ENCODE results near the gene ULBP2. TPM values are rescaled to one million over a fixed set of nuclear protein-coding genes. Genes with fewer than 3 reads are reported as not detected.
"Not testable (repeated sequence)": the region's sequence is repeated elsewhere in the genome, so short reads cannot be mapped to it uniquely, and the experiment has no call there.

The ULBP2 gene
- polyA plus RNA-seq, 1 donor: 0.09 TPM

- DNase-seq; H3K9me3 ChIP-seq (ENCODE audit: control insufficient read depth, low read depth, low read length); H3K36me3 ChIP-seq (ENCODE audit: control insufficient read depth, insufficient read depth, low read length); H3K4me3 ChIP-seq (ENCODE audit: low read length); H3K27ac ChIP-seq (ENCODE audit: low read length): not testable (repeated sequence)
- Histone ChIP-seq H3K27me3 (ENCODE audit: control insufficient read depth, insufficient read depth, low read length) (peaks cover 64% of the 10 kb centered on the region), H3K4me1 (ENCODE audit: control insufficient read depth, insufficient read depth, low read length) (peaks cover 16% of the 10 kb centered on the region)
- 100% methylated on average over 2 of the region's 4 CpGs for WGBS (ENCODE audit: insufficient coverage, low lambda C conversion rate)
These were observed 14.8 kb upstream of the ULBP2 start for GRCh38 chr6:149927025-149927424.

- peaks cover 2% of the 10 kb centered on the region for H3K4me1 ChIP-seq (ENCODE audit: control insufficient read depth, insufficient read depth, low read length)
- H3K27me3 ChIP-seq (ENCODE audit: control insufficient read depth, insufficient read depth, low read length): peaks cover 53% of the 10 kb centered on the region
- no peak overlapping the region for H3K4me3 ChIP-seq (ENCODE audit: low read length)
- WGBS (ENCODE audit: insufficient coverage, low lambda C conversion rate): no CpG with 5 or more reads among the region's 3 CpGs
- no peak overlapping the region for H3K27ac ChIP-seq (ENCODE audit: low read length)
- H3K9me3 ChIP-seq (ENCODE audit: control insufficient read depth, low read depth, low read length): no peaks in the 10 kb centered on the region
- H3K36me3 ChIP-seq (ENCODE audit: control insufficient read depth, insufficient read depth, low read length): no peaks in the 10 kb centered on the region
- no peak for DNase-seq
These were observed 12.4 kb upstream of the ULBP2 start for GRCh38 chr6:149929422-149929821.

GRCh38 chr6:149931501-149931900, 10.3 kb upstream of the ULBP2 start:
- no peak overlapping the region for H3K4me3 ChIP-seq (ENCODE audit: low read length)
- no peaks in the 10 kb centered on the region for H3K4me1 ChIP-seq (ENCODE audit: control insufficient read depth, insufficient read depth, low read length)
- peaks cover 56% of the 10 kb centered on the region for H3K27me3 ChIP-seq (ENCODE audit: control insufficient read depth, insufficient read depth, low read length)
- no peaks in the 10 kb centered on the region for H3K36me3 ChIP-seq (ENCODE audit: control insufficient read depth, insufficient read depth, low read length)
- no peak overlapping the region for H3K27ac ChIP-seq (ENCODE audit: low read length)
- no peak for DNase-seq
- WGBS (ENCODE audit: insufficient coverage, low lambda C conversion rate): 73% methylated on average over 2 of the region's 6 CpGs
- H3K9me3 ChIP-seq (ENCODE audit: control insufficient read depth, low read depth, low read length): no peaks in the 10 kb centered on the region

DNA sequence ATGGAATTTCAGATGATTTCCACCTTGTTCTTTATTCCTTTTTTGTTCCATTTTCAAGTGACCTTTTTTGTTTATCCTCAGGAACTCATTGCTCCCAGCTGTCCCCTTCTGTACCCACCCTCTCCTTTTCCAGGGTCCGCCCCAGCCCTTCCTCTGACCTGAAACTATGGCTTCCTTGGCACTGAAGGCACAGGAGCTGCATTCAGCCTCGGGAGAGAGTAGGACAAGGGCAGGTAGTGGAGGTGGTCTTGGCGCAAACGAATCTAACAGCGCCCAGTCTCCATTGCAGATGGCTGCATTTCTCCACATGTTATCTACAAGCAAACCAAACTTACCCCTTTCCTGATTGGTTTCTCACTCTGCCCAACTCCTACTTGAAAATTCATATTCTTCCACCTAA, 8.8 kb upstream of the ULBP2 start:
- no peak overlapping the region for H3K4me3 ChIP-seq (ENCODE audit: low read length)
- no peaks in the 10 kb centered on the region for H3K4me1 ChIP-seq (ENCODE audit: control insufficient read depth, insufficient read depth, low read length)
- DNase-seq: no peak
- no peak overlapping the region for H3K27ac ChIP-seq (ENCODE audit: low read length)
- 20% methylated on average over 1 of the region's 5 CpGs for WGBS (ENCODE audit: insufficient coverage, low lambda C conversion rate)
- no peaks in the 10 kb centered on the region for H3K36me3 ChIP-seq (ENCODE audit: control insufficient read depth, insufficient read depth, low read length)
- H3K27me3 ChIP-seq (ENCODE audit: control insufficient read depth, insufficient read depth, low read length): peaks cover 69% of the 10 kb centered on the region
- H3K9me3 ChIP-seq (ENCODE audit: control insufficient read depth, low read depth, low read length): no peaks in the 10 kb centered on the region

DNA sequence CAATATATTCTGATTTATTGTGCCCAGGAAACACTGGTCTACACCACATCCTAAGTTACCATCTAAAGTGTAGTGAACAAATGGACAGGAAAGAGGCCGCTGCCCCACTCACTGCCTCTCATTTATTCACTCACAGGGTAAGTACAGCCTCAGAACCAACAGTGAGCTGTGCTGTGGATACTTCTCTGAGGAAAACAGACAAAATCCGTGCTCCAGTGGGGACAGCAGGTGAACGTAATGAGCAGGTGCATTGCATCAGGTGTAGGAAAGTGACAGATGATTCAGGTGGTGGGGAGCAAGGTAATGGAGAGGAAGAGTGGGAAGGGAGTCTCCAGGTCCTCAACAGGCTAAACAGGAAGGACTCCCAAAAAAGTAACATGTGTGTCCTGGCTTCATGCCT, 8.4 kb upstream of the ULBP2 start:
- Histone ChIP-seq H3K36me3 (ENCODE audit: control insufficient read depth, insufficient read depth, low read length) (no peaks in the 10 kb centered on the region), H3K27ac (ENCODE audit: low read length) (no peak overlapping the region), H3K9me3 (ENCODE audit: control insufficient read depth, low read depth, low read length) (peaks cover 3% of the 10 kb centered on the region), H3K4me3 (ENCODE audit: low read length) (no peak overlapping the region), H3K4me1 (ENCODE audit: control insufficient read depth, insufficient read depth, low read length) (no peaks in the 10 kb centered on the region), H3K27me3 (ENCODE audit: control insufficient read depth, insufficient read depth, low read length) (peaks cover 73% of the 10 kb centered on the region)
- DNase-seq: no peak
- WGBS (ENCODE audit: insufficient coverage, low lambda C conversion rate): 0% methylated on average over 1 of the region's 3 CpGs

GRCh38 chr6:149934249-149935156, 7.3 kb upstream of the ULBP2 start:
- peaks cover 9% of the 10 kb centered on the region for H3K9me3 ChIP-seq (ENCODE audit: control insufficient read depth, low read depth, low read length)
- peaks cover 77% of the 10 kb centered on the region for H3K27me3 ChIP-seq (ENCODE audit: control insufficient read depth, insufficient read depth, low read length)
- H3K27ac ChIP-seq (ENCODE audit: low read length): no peak overlapping the region
- H3K4me3 ChIP-seq (ENCODE audit: low read length): no peak overlapping the region
- no CpG with 5 or more reads among the region's 11 CpGs for WGBS (ENCODE audit: insufficient coverage, low lambda C conversion rate)
- peaks cover 3% of the 10 kb centered on the region for H3K4me1 ChIP-seq (ENCODE audit: control insufficient read depth, insufficient read depth, low read length)
- peak; percentile 50 for DNase-seq
- H3K36me3 ChIP-seq (ENCODE audit: control insufficient read depth, insufficient read depth, low read length): no peaks in the 10 kb centered on the region

DNA sequence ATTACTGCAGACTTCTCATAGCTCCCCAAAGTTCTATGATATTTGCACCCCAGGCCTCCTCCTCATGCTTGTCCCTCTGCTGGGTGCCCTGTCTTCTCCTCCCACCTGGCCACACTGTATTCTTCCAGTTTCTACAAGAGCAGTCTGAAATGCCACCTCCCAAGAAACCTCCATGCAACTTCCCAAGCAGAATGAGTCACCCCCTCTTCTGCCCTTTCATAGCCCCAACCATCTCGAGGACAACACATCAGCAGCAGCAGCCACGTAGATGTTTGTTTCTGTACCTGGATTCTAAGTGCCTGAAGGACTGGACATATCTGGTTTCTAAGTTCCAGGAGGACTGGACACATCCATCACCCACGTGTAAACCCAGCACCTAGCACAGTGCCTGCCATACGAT, 6.6 kb upstream of the ULBP2 start:
- WGBS (ENCODE audit: insufficient coverage, low lambda C conversion rate): no CpG with 5 or more reads among the region's 4 CpGs

DNA sequence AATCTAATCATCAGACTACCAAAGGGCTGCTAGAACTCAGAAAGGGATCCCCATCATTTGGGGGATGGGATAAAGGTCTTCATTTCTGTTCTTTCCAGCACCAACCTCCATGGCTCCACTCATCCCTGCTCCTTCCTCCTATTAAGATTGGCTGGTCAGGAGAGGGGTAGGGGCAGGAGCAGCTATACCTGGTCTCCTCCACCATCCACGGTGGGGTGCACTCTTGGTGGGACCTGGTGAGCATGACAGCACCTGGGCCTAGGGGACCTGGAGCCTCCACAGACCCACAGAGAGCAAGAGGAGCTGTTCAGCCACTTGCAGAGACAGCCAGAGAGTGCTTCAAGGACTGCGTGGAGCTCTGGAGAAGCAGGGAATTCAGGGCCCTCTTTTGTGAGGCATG, 6.1 kb upstream of the ULBP2 start:
- Histone ChIP-seq H3K27me3 (ENCODE audit: control insufficient read depth, insufficient read depth, low read length) (peaks cover 81% of the 10 kb centered on the region), H3K36me3 (ENCODE audit: control insufficient read depth, insufficient read depth, low read length) (no peaks in the 10 kb centered on the region), H3K4me3 (ENCODE audit: low read length) (no peak overlapping the region), H3K27ac (ENCODE audit: low read length) (no peak overlapping the region), H3K4me1 (ENCODE audit: control insufficient read depth, insufficient read depth, low read length) (peaks cover 3% of the 10 kb centered on the region), H3K9me3 (ENCODE audit: control insufficient read depth, low read depth, low read length) (peaks cover 9% of the 10 kb centered on the region)
- no peak for DNase-seq
- no CpG with 5 or more reads among the region's 2 CpGs for WGBS (ENCODE audit: insufficient coverage, low lambda C conversion rate)

More for the DNA sequence above, 6.6 kb upstream of the ULBP2 start:
- Histone ChIP-seq H3K4me3 (ENCODE audit: low read length) (no peak overlapping the region), H3K9me3 (ENCODE audit: control insufficient read depth, low read depth, low read length) (peaks cover 9% of the 10 kb centered on the region), H3K4me1 (ENCODE audit: control insufficient read depth, insufficient read depth, low read length) (peaks cover 3% of the 10 kb centered on the region), H3K27ac (ENCODE audit: low read length) (no peak overlapping the region), H3K27me3 (ENCODE audit: control insufficient read depth, insufficient read depth, low read length) (peaks cover 81% of the 10 kb centered on the region), H3K36me3 (ENCODE audit: control insufficient read depth, insufficient read depth, low read length) (no peaks in the 10 kb centered on the region)
- DNase-seq: no peak

GRCh38 chr6:149936743-149937142, 5.1 kb upstream of the ULBP2 start:
- Histone ChIP-seq H3K4me3 (ENCODE audit: low read length) (no peak overlapping the region), H3K27me3 (ENCODE audit: control insufficient read depth, insufficient read depth, low read length) (peaks cover 82% of the 10 kb centered on the region), H3K4me1 (ENCODE audit: control insufficient read depth, insufficient read depth, low read length) (peaks cover 3% of the 10 kb centered on the region), H3K9me3 (ENCODE audit: control insufficient read depth, low read depth, low read length) (peaks cover 12% of the 10 kb centered on the region), H3K27ac (ENCODE audit: low read length) (no peak overlapping the region), H3K36me3 (ENCODE audit: control insufficient read depth, insufficient read depth, low read length) (no peaks in the 10 kb centered on the region)
- no CpG with 5 or more reads among the region's 2 CpGs for WGBS (ENCODE audit: insufficient coverage, low lambda C conversion rate)
- DNase-seq: no peak

DNA sequence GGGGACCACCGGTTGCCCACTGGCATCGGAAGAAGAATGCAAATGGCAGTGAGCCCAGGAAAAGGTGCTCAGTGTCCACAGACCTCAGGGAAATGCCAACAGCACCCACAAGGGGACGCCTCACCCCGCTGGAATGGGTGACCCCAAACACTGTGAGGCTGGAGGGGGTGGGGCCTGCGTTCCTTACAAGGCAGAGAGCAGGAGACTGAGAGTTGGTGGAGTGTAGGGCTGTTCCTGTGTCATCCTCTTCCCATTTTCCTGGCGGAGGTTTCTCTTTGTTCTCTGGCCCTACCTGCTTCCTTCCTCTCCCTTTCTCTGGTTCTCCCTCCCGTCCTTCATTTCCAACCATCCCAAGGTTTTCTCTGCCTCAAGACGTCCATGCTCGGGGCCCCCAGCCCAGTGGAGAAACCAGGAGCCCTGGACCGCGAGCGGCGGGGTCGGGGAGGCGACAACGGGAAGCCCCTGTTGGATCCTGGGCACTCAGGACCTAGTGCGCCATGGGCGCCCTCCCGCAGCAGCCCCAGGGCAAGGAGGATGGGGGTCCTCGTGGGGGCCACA, 3.7 kb upstream of the ULBP2 start:
- H3K36me3 ChIP-seq (ENCODE audit: control insufficient read depth, insufficient read depth, low read length); H3K4me1 ChIP-seq (ENCODE audit: control insufficient read depth, insufficient read depth, low read length); H3K27ac ChIP-seq (ENCODE audit: low read length); H3K4me3 ChIP-seq (ENCODE audit: low read length); DNase-seq: not testable (repeated sequence)
- H3K27me3 ChIP-seq (ENCODE audit: control insufficient read depth, insufficient read depth, low read length): peaks cover 93% of the 10 kb centered on the region
- H3K9me3 ChIP-seq (ENCODE audit: control insufficient read depth, low read depth, low read length): peaks cover 12% of the 10 kb centered on the region
- no CpG with 5 or more reads among the region's 20 CpGs for WGBS (ENCODE audit: insufficient coverage, low lambda C conversion rate)
